ES-I3 (cell line): Measurements from ENCODE around the gene CRIM1.

Experiments
- H3K36me3 ChIP-seq: 2 replicates; pipeline ENCODE4 v1.6.1; 2013; ENCODE audit warnings: mild to moderate bottlenecking, low read length, control low read depth, moderate library complexity; ENCODE audit not compliant: insufficient read depth
- H3K4me1 ChIP-seq: 2 replicates; pipeline ENCODE4 v1.6.1; 2013; ENCODE audit warnings: mild to moderate bottlenecking, control low read depth, low read length; ENCODE audit not compliant: insufficient read depth
- H3K9ac ChIP-seq: 2 replicates; pipeline ENCODE4 v1.6.1; 2013; ENCODE audit warnings: low read depth, mild to moderate bottlenecking, low read length, moderate library complexity
- H3K9me3 ChIP-seq: 2 replicates; pipeline ENCODE4 v1.6.1; 2013; ENCODE audit warnings: mild to moderate bottlenecking, low read length, moderate library complexity; ENCODE audit not compliant: control insufficient read depth, insufficient read depth

Gene CRIM1

GRCh38 chr2:36566887-36567286, 211.3 kb downstream of the CRIM1 start:
- Histone ChIP-seq H3K4me1 (peaks cover 43% of the 10 kb centered on the region), H3K9ac (no peak overlapping the region), H3K36me3 (no peaks in the 10 kb centered on the region; the same call in 1 of the 2 replicates), H3K9me3 (no peaks in the 10 kb centered on the region)

DNA sequence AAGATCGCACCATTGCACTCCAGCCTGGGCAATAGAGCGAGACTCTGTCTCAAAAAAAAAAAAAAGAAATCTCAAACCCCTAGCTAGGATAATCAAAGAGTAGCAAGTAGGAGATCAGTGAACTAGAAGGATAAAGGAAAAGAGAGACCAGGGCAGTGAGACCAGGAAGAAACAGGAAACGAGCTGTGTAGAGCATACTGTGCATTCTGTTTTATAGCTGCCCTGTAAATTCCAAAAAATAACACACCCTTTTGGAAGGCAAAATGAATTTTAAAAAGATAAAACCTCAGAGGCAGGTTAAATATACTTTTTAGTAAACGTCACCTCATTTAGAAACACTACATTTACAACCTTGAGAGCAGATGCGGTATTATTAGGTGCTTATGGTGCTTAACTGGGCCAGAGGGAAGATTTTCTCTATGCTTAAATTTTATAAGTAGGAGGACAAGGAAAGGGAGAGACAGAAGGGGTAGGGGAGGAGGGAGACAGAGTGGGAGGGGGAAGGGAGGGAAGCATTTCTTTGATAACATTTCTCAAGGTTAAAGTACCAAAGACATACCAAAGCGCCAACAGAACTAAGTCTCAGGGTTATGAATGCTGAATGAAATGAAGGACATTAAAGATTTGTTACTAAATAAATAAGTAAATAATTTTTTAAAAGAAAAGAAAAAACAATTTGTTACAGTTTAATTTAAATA, 212.3 kb downstream of the CRIM1 start:
- Histone ChIP-seq H3K9me3 (no peaks in the 10 kb centered on the region), H3K9ac (no peak overlapping the region), H3K36me3 (no peaks in the 10 kb centered on the region; the same call in 1 of the 2 replicates), H3K4me1 (peaks cover 35% of the 10 kb centered on the region)

DNA sequence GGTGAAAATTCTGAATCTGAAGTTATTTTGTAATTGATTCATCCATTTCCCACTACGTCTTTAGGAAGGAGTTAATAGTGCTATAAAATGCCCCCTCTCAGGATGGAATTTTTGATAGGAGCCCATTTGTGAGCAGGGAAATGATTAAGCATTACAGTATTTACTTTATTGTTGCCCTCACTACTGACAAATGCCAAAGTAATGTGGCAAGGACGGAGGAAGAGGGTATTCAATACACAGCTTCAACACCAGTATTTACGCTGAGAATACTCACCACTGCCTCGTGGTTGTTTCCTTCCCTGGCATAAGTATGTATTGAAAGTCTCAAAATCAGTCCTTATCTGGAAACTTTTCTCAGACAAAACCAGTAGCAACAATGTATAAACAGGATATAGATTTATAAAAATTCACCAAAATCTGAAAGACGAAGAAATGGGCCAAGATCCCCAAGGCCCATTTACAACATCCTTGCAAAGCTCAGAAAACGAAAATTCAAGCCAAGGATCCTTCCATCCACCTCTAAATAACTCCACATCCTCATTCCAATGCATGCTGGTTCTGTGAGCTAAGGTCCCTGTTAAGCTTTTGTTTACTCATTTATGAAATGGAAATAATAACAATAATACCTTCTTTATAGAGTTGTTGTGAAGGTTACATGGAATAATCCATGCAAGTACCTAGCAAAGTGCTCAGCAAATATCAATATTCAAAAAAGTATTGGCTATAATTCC, 213.1 kb downstream of the CRIM1 start:
- H3K9ac ChIP-seq, result no peak overlapping the region
- H3K9me3 ChIP-seq, result no peaks in the 10 kb centered on the region
- H3K4me1 ChIP-seq, result peaks cover 30% of the 10 kb centered on the region
- H3K36me3 ChIP-seq, result no peaks in the 10 kb centered on the region; the same call in 1 of the 2 replicates

DNA sequence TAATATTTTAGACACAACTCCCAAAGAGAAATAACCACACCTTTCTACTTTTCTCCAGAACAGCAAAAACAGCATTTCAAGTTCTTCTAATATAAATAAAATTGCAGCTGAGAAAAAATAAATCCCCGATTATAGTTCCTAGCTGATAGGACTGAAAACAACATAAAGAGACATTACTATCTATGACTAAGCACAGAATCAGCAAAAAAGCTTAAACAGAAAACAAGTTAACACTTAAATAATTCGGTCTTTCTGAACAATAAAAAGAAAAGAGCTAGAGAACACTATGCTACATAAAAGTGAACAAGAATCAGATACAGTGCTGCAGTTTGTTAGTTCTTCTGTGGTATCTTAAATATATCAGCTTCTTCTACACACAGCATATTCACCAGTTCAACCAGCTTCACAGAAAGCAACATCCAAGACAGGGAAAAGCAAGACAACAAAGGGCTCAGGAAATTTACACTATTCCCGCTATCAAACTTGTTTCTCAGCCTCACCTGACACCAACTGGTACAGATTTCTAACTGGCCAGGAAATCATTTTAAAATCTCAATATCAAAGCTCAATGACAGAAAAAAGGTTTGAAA, 213.8 kb downstream of the CRIM1 start:
- no peaks in the 10 kb centered on the region for H3K9me3 ChIP-seq
- H3K9ac ChIP-seq, result no peak overlapping the region
- H3K36me3 ChIP-seq, result no peaks in the 10 kb centered on the region; the same call in 1 of the 2 replicates
- H3K4me1 ChIP-seq, result peaks cover 23% of the 10 kb centered on the region

DNA sequence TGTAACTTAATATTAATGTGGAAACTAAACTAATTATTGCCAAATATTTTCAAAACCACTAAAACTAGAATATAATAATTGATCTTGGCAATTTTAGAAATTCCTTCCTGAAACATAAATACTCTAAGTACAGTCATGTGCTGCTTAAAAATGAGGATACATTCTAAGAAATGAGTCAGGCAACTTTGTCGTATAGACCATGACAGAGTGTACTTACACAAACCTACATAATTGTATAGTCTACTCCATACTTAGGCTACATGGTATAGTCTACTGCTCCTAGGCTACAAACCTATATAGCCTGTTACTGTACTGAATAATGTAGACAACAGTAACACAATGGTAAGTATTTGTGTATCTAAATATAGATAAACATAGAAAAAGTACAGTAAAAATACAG, 214.8 kb downstream of the CRIM1 start:
- Histone ChIP-seq H3K36me3 (no peaks in the 10 kb centered on the region), H3K4me1 (peaks cover 18% of the 10 kb centered on the region), H3K9ac (no peak overlapping the region), H3K9me3 (no peaks in the 10 kb centered on the region)

- Histone ChIP-seq H3K9me3 (no peaks in the 10 kb centered on the region), H3K36me3 (no peaks in the 10 kb centered on the region), H3K9ac (no peak overlapping the region), H3K4me1 (peaks cover 18% of the 10 kb centered on the region)
Measured at GRCh38 chr2:36572054-36572718, 216.6 kb downstream of the CRIM1 start.

GRCh38 chr2:36572719-36573059, 217.1 kb downstream of the CRIM1 start:
- Histone ChIP-seq H3K9me3 (no peaks in the 10 kb centered on the region), H3K4me1 (peaks cover 18% of the 10 kb centered on the region), H3K36me3 (no peaks in the 10 kb centered on the region), H3K9ac (no peak overlapping the region)

GRCh38 chr2:36573165-36573564, 217.6 kb downstream of the CRIM1 start:
- Histone ChIP-seq H3K9ac (no peak overlapping the region), H3K9me3 (no peaks in the 10 kb centered on the region), H3K36me3 (peaks cover 2% of the 10 kb centered on the region; the same call in 1 of the 2 replicates)

DNA sequence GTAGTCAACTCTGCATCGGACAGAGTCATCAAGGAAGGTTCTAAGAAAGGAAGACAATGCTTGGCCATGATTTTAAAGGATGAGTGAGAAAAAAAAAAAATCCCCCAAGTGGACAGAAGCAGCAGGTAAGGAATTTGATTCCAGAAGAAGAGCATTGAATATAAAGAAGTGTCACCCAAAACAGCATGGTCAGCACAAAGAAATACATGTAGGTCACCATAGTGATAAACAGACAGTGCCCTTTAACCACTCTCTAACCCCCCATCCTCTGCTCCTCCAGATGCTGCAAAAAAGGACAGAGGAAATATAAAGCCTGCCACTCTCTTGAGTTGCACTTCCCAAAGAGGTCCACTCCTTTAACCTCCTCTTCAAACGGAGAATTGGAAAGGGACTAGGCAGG, 219.0 kb downstream of the CRIM1 start:
- peaks cover 4% of the 10 kb centered on the region; the same call in 1 of the 2 replicates for H3K4me1 ChIP-seq
- no peak overlapping the region for H3K9ac ChIP-seq
- H3K36me3 ChIP-seq, result peaks cover 3% of the 10 kb centered on the region; the same call in 1 of the 2 replicates
- no peaks in the 10 kb centered on the region for H3K9me3 ChIP-seq

More at GRCh38 chr2:36573165-36573564, 217.6 kb downstream of the CRIM1 start:
- peaks cover 18% of the 10 kb centered on the region for H3K4me1 ChIP-seq

GRCh38 chr2:36577884-36578283, 222.3 kb downstream of the CRIM1 start:
- Histone ChIP-seq H3K4me1 (peaks cover 3% of the 10 kb centered on the region; the same call in 1 of the 2 replicates), H3K9me3 (no peaks in the 10 kb centered on the region), H3K36me3 (peaks cover 22% of the 10 kb centered on the region; the same call in 1 of the 2 replicates), H3K9ac (no peak overlapping the region)

- H3K36me3 ChIP-seq, result peaks cover 23% of the 10 kb centered on the region; the same call in 1 of the 2 replicates
- no peak overlapping the region for H3K9ac ChIP-seq
- no peaks in the 10 kb centered on the region for H3K4me1 ChIP-seq
- H3K9me3 ChIP-seq, result no peaks in the 10 kb centered on the region
Measured at GRCh38 chr2:36578343-36579296, 223.0 kb downstream of the CRIM1 start.

DNA sequence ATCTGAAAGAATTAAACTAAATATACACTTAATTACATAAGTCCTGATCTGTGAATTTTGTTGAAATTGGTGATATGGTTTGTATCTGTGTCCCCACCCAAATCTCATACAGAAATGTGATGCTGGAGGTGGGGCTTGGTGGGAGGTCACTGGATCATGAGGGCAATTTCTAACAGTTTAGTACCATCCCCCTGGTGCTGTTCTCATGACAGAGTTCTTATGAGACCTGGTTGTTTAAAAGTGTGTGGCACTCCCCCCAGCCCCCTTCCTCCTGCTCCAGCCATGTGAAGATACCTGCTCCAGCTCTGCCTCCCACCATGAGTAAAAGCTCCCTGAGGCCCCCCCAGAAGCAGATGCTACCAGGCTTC, 223.7 kb downstream of the CRIM1 start:
- Histone ChIP-seq H3K36me3 (peaks cover 23% of the 10 kb centered on the region; the same call in 1 of the 2 replicates), H3K4me1 (no peaks in the 10 kb centered on the region)

GRCh38 chr2:36582538-36582937, 227.0 kb downstream of the CRIM1 start:
- H3K36me3 ChIP-seq, result peaks cover 23% of the 10 kb centered on the region
- H3K9me3 ChIP-seq, result no peaks in the 10 kb centered on the region
- no peaks in the 10 kb centered on the region for H3K4me1 ChIP-seq
- H3K9ac ChIP-seq, result no peak overlapping the region

More for the DNA sequence above, 223.7 kb downstream of the CRIM1 start:
- Histone ChIP-seq H3K9me3 (no peaks in the 10 kb centered on the region), H3K9ac (no peak overlapping the region)
